ENCODE results near the gene NOS1AP.

DNA sequence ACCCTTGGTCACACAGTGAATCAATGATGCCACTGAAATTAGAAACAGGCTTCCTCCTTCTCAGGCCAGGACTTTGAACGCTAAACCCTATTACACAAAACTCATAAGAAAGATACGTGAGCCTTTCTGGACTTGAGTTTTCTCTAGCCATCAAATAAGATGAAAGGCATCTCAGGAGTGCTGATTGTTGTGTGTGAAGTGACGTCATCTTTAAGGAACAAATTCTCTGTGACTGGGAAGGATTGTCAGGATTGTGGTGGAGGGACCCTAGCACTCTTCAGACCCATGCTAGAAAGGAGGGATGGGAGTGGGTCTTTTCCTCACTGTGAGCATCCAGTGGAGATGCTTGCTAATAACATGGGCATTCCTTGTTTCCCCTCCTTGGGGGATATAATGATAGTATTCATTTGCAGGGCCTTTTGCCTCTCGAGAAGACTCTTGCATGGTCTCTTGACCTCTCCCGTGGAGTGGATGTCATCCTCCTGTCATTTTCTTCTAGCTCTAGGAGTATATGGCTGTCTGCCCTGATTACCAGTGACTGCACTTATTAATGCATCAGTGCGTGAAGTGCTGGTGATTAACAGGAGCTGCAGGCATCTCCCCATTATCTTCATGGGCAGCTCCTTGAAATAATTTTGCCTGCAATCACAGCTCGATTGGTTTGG lies 267.3 kb downstream of the NOS1AP start:
- TF ChIP-seq, protein P1, sequence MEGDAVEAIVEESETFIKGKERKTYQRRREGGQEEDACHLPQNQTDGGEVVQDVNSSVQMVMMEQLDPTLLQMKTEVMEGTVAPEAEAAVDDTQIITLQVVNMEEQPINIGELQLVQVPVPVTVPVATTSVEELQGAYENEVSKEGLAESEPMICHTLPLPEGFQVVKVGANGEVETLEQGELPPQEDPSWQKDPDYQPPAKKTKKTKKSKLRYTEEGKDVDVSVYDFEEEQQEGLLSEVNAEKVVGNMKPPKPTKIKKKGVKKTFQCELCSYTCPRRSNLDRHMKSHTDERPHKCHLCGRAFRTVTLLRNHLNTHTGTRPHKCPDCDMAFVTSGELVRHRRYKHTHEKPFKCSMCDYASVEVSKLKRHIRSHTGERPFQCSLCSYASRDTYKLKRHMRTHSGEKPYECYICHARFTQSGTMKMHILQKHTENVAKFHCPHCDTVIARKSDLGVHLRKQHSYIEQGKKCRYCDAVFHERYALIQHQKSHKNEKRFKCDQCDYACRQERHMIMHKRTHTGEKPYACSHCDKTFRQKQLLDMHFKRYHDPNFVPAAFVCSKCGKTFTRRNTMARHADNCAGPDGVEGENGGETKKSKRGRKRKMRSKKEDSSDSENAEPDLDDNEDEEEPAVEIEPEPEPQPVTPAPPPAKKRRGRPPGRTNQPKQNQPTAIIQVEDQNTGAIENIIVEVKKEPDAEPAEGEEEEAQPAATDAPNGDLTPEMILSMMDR (IDR thresholded peaks at IDR 0.05; ENCODE audit: low read depth, low read length, poor library complexity, severe bottlenecking), result no peak
- TF ChIP-seq EZH2phosphoT487 (IDR thresholded peaks at IDR 0.05; ENCODE audit: borderline replicate concordance, low read length), result no peak

Measured in DOHH2 (cell line).